NCI-H2171 (cell line): ENCODE measurements around the gene NR6A1.

ENCODE experiments used
- DNase-seq: peaks from one replicate; lab custom pipeline; 2025; lab: John Stamatoyannopoulos, UW

The NR6A1 gene

DNA sequence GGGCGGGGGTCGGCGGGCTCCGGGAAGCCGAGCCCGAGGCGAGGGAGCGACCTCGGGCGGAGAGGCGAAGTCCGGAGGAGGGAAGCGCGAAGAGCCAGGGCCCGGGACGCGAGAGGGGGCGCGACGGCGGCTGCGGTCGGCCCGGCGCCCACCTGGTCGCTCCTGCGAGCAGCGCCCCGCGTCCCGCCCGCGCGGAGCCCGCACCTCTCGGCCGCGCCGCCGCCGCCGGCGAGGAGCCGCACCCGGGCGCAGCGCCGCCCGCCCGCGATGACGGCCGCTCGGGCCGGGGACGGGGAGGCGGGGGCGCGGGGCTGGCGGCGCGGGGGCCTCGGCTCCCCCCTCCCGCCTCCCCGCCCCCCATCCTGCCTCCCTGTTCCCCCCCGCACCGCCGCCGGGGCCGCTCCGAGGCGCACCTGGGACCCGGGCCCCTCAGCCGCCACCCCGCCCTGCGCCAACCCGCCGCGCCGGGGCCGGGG lies 266.5 kb downstream of the NR6A1 start:
- no peak for DNase-seq

- no peak for DNase-seq
Observed at GRCh38 chr9:124503713-124504529, 267.2 kb downstream of the NR6A1 start.

GRCh38 chr9:124502711-124503702 lies 268.1 kb downstream of the NR6A1 start:
- no peak for DNase-seq

- no peak for DNase-seq
Observed at GRCh38 chr9:124501771-124502320, 269.3 kb downstream of the NR6A1 start.

- no peak for DNase-seq
Observed at GRCh38 chr9:124500796-124501611, 270.1 kb downstream of the NR6A1 start.

DNA sequence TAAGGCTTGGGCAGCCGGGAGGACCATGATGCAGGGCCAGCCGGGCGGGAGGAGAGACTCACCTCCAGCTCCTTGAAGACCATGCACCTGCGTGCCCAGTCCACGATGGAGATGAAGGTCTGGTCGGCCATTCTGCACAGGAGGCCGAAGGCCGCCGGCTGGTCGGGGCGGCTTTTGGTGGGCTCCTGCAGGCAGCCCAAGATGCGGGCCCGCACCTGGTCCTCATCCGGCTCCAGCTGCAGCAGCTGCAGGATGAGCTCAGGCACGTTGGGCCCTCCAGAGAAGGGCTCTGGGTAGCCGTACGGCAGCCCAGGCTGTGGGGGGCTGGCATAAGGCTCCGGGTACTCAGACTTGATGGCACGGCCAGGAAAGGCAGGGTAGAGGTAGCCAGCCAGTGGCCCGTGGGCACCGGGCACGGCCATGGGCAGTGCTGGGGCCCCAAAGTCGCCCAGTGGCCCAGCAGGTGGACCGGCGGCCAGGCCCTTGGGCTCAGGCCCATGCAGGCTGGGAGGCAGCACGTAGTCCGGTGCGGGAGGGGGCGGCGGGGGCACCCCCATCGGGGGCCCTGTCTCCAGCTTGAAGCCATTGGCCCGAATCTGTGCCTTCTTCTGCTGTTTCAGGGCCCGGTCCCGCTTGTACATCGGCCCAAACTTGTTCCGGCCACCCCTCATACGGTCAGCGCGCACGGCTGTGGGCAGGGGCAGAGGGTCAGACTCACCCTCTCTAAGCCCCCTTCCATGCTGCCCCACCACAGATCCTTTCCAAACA lies 270.9 kb downstream of the NR6A1 start:
- no peak for DNase-seq

DNA sequence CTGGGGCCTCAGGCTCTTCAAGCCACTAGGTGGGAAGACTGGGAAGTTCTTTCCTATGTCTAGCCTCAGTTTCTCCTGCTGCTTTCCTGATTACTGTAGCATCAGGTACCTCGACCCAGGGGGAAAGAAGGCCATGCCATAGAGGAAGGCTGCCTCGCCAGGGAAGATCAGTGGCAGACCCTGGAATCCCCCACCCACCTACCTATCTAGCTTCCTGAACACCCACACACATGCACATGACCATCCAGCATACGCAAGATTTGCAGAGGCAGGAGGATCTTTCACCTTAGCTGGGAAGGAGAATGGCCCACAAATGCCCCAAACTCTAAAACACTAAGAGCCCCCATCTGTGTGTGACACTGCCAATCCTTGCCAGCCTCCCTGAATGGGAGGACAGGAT lies 271.9 kb downstream of the NR6A1 start:
- DNase-seq, result no peak

DNA sequence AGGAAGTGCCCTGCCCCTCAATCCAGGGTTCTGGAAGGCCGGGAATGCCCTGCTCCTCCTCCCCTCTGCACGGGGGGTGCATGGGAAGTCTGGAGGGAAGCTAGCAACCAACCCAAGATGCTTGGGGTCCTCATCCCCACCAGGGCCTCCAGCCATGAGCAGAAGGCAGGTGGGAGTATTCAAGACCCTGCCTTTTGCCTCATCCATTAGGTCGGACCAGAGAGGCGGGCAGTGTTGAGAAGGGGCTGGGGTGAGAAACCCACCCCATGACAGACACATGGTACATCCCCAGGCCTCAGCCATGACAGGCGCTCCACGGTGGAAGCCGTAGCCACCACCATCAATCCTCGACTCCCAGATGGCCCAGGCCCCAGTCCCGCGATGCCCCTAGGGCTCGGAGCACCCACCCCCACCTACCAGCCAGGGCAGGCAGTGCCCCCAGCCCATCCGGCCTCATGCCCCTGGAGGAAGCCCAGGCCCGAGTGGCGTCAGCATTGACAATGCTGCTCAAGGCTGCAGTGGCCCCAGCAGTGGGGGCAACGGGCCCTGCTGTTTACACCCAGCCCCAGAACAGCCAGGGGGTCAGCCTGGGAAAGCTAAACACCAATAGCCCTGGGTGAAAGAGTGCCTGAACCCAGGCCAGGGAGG lies 272.5 kb downstream of the NR6A1 start:
- no peak for DNase-seq

- DNase-seq, result no peak
Observed at GRCh38 chr9:124498040-124498439, 273.1 kb downstream of the NR6A1 start.

DNA sequence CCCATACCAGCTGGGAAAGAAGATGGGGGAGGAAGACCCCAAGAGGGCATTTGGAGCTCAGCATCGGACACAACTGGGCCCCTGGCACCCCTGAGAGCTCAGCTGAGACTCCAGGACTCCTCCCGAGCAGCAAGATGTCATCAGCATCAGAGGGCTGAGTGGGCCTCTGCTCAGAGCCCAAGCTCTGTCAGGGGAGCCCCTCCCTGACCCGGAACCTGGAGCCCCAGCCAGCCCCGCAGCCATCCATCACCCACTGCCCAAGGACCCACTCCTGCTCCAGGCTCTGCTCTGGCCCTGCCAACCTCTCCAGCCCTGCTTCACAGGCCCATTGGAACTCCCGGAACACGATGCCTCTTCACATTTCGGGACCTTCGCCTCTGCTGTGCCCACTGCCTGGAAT lies 273.7 kb downstream of the NR6A1 start:
- DNase-seq, result no peak

GRCh38 chr9:124496463-124496862 lies 274.6 kb downstream of the NR6A1 start:
- no peak for DNase-seq

DNA sequence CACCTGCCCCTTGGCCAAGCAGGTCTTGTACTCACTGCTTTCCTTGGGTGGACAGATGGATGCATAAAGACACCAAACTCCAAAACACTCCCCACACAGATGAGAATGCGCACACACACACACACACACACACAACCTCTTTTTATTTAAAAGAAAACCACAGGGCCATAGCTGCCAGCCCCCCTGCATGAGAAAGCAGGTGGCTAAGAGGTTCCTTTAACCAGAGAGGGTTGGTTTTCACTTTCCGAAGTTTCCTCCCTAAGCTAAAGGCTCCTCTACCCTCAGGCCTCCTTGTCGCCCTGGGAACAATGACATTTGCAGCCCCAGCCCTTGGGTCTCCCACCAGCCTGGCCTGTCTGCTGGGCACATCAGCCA lies 275.0 kb downstream of the NR6A1 start:
- DNase-seq, result no peak

GRCh38 chr9:124495126-124496074 lies 275.7 kb downstream of the NR6A1 start:
- DNase-seq, result no peak

- no peak for DNase-seq
Observed at GRCh38 chr9:124493794-124494479, 277.2 kb downstream of the NR6A1 start.

- no peak for DNase-seq
Observed at GRCh38 chr9:124493218-124493617, 277.9 kb downstream of the NR6A1 start.

GRCh38 chr9:124492818-124493217 lies 278.3 kb downstream of the NR6A1 start:
- DNase-seq, result no peak

- DNase-seq, result no peak
Observed at GRCh38 chr9:124491049-124491975, 279.8 kb downstream of the NR6A1 start.
